ENCODE data around the gene SEMA5B.
A peak's percentile ranks its signal among the peaks of the same experiment; 100 is the strongest.

SEMA5B gene

DNA sequence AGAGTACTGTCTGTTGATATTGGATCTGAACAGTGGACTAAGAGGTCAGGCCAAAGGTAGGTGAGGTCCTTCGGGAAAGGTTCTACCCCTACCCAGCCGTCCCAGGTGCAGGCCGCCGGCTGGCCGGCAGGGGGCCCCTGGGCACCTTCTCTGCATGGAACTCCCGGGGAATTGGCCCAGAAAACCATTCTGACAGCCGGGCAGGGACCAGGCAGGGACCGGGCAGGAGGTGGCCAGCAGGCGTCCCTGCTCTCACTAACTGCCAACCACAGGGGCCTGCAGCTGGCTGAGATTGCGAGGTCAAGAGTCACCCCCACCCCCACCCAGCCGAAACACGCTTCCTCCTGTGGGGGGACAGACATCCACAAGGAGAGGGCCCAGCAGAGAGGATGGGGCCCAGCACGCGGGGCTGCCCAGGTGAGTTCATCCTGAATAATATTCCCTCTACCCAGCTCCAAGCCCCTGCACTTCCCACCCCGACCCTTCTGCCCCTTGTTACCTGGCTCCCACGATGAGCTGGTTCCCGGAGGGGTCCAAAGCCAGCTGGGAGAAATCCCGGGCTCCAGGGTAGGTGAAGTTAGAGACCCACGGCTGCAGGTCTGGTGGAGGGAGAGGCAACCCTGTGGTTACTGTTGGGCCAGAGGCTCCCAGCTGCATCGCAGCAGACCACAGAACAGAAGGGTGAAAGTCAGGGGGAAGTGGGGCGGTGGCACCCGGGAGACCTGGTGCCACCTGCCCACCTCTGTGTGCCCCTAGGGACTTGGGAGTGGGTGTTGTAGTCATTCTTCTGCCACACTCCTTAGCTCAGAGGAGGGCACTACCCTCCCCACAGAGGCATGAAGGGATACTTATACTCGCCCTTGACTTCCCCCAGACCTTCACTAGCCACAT is 84.4 kb downstream of the SEMA5B start (continued):
- TF ChIP-seq, protein P1, sequence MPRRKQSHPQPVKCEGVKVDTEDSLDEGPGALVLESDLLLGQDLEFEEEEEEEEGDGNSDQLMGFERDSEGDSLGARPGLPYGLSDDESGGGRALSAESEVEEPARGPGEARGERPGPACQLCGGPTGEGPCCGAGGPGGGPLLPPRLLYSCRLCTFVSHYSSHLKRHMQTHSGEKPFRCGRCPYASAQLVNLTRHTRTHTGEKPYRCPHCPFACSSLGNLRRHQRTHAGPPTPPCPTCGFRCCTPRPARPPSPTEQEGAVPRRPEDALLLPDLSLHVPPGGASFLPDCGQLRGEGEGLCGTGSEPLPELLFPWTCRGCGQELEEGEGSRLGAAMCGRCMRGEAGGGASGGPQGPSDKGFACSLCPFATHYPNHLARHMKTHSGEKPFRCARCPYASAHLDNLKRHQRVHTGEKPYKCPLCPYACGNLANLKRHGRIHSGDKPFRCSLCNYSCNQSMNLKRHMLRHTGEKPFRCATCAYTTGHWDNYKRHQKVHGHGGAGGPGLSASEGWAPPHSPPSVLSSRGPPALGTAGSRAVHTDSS (tag by site-specific recombination; IDR thresholded peaks at IDR 0.05), result no peak
- TF ChIP-seq, protein P2, sequence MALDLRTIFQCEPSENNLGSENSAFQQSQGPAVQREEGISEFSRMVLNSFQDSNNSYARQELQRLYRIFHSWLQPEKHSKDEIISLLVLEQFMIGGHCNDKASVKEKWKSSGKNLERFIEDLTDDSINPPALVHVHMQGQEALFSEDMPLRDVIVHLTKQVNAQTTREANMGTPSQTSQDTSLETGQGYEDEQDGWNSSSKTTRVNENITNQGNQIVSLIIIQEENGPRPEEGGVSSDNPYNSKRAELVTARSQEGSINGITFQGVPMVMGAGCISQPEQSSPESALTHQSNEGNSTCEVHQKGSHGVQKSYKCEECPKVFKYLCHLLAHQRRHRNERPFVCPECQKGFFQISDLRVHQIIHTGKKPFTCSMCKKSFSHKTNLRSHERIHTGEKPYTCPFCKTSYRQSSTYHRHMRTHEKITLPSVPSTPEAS (tag by site-specific recombination; IDR thresholded peaks at IDR 0.05), result no peak
- TF ChIP-seq ZNF654 (tag by site-specific recombination; IDR thresholded peaks at IDR 0.05; ENCODE audit: low read depth) (peak; percentile 48), HOXC10 (CRISPR knock-in tag; IDR thresholded peaks at IDR 0.05) (no peak), ZNF324 (tag by site-specific recombination; IDR thresholded peaks at IDR 0.05) (no peak), ZNF132 (tag by site-specific recombination; IDR thresholded peaks at IDR 0.05; ENCODE audit: borderline replicate concordance) (no peak), ZFP3 (tag by site-specific recombination; IDR thresholded peaks at IDR 0.05; ENCODE audit: low read depth) (no peak), ZNF548 (tag by site-specific recombination; IDR thresholded peaks at IDR 0.05) (no peak), ZNF292 (tag by site-specific recombination; IDR thresholded peaks at IDR 0.05; ENCODE audit: borderline replicate concordance, low read depth) (no peak)
- TF ChIP-seq, protein P3, sequence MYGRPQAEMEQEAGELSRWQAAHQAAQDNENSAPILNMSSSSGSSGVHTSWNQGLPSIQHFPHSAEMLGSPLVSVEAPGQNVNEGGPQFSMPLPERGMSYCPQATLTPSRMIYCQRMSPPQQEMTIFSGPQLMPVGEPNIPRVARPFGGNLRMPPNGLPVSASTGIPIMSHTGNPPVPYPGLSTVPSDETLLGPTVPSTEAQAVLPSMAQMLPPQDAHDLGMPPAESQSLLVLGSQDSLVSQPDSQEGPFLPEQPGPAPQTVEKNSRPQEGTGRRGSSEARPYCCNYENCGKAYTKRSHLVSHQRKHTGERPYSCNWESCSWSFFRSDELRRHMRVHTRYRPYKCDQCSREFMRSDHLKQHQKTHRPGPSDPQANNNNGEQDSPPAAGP (tag by site-specific recombination; IDR thresholded peaks at IDR 0.05), result no peak
- TF ChIP-seq, protein P4, sequence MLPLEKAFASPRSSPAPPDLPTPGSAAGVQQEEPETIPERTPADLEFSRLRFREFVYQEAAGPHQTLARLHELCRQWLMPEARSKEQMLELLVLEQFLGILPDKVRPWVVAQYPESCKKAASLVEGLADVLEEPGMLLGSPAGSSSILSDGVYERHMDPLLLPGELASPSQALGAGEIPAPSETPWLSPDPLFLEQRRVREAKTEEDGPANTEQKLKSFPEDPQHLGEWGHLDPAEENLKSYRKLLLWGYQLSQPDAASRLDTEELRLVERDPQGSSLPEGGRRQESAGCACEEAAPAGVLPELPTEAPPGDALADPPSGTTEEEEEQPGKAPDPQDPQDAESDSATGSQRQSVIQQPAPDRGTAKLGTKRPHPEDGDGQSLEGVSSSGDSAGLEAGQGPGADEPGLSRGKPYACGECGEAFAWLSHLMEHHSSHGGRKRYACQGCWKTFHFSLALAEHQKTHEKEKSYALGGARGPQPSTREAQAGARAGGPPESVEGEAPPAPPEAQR (tag by site-specific recombination; IDR thresholded peaks at IDR 0.05), result no peak

DNA sequence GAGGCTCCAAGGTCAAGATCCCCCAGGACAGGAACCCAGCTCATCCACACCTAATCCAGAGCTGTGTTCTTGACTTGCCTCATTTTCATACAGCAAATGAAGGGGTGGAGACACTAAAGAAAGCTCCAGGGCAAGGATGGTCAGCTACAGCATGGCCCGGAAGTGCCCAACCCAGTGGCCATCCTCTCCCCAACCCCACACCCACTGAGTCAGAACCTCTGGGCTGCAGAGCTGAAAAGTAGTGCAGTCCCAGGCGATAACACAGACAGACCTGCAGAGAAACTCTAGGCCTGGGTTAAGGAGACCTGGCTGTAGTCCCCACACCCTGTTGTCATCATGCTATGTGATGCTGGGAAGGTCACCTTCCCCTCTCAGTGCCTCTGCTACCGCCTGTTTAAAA is 85.3 kb downstream of the SEMA5B start:
- Histone ChIP-seq H3K27ac (ENCODE audit: extremely low read depth, low read depth, low read length) (no peak overlapping the region), H3K36me3 (ENCODE audit: control insufficient read depth in 2 of 2, insufficient read depth in 1 of 2, low read length in 2 of 2) (no peaks in the 10 kb centered on the region), H3K9me3 (ENCODE audit: control insufficient read depth, insufficient read depth, low read depth, low read length) (no peaks in the 10 kb centered on the region), H3K4me1 (ENCODE audit: control insufficient read depth, insufficient read depth, low read length) (no peaks in the 10 kb centered on the region), H3K4me3 (ENCODE audit: low read depth, low read length) (no peak overlapping the region)
- ChIA-PET CTCF (interaction anchor here (0.6 to 4.5 kb wide), 24 partner anchors 9 to 548 kb away, joined by 3 to 84 read pairs (median 4); partner anchors contain the start of genes SEC22A and SEMA5B), POLR2A (no interaction called here)
- TF ChIP-seq ZNF266 (tag by site-specific recombination; IDR thresholded peaks at IDR 0.05; ENCODE audit: low read depth) (no peak), ZNF776 (tag by site-specific recombination; IDR thresholded peaks at IDR 0.05; ENCODE audit: borderline replicate concordance) (no peak), ZNF830 (tag by site-specific recombination; IDR thresholded peaks at IDR 0.05; ENCODE audit: low read depth) (no peak), ZNF169 (tag by site-specific recombination; IDR thresholded peaks at IDR 0.05) (no peak), SP7 (tag by site-specific recombination; IDR thresholded peaks at IDR 0.05) (no peak), ZNF133 (tag by site-specific recombination; IDR thresholded peaks at IDR 0.05) (no peak), ZNF785 (tag by site-specific recombination; IDR thresholded peaks at IDR 0.05) (no peak)
- TF ChIP-seq, protein P5, sequence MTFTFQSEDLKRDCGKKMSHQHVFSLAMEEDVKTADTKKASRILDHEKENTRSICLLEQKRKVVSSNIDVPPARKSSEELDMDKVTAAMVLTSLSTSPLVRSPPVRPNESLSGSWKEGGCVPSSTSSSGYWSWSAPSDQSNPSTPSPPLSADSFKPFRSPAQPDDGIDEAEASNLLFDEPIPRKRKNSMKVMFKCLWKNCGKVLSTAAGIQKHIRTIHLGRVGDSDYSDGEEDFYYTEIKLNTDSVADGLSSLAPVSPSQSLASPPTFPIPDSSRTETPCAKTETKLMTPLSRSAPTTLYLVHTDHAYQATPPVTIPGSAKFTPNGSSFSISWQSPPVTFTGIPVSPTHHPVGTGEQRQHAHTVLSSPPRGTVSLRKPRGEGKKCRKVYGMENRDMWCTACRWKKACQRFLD (tag by site-specific recombination; IDR thresholded peaks at IDR 0.05), result no peak
- TF ChIP-seq, protein P6, sequence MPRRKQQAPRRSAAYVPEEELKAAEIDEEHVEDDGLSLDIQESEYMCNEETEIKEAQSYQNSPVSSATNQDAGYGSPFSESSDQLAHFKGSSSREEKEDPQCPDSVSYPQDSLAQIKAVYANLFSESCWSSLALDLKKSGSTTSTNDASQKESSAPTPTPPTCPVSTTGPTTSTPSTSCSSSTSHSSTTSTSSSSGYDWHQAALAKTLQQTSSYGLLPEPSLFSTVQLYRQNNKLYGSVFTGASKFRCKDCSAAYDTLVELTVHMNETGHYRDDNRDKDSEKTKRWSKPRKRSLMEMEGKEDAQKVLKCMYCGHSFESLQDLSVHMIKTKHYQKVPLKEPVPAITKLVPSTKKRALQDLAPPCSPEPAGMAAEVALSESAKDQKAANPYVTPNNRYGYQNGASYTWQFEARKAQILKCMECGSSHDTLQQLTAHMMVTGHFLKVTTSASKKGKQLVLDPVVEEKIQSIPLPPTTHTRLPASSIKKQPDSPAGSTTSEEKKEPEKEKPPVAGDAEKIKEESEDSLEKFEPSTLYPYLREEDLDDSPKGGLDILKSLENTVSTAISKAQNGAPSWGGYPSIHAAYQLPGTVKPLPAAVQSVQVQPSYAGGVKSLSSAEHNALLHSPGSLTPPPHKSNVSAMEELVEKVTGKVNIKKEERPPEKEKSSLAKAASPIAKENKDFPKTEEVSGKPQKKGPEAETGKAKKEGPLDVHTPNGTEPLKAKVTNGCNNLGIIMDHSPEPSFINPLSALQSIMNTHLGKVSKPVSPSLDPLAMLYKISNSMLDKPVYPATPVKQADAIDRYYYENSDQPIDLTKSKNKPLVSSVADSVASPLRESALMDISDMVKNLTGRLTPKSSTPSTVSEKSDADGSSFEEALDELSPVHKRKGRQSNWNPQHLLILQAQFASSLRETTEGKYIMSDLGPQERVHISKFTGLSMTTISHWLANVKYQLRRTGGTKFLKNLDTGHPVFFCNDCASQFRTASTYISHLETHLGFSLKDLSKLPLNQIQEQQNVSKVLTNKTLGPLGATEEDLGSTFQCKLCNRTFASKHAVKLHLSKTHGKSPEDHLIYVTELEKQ (tag by site-specific recombination; IDR thresholded peaks at IDR 0.05; ENCODE audit: borderline replicate concordance), result no peak

All from HEK293 (cell line).